ENCODE measurements around the gene GABRR2.

GRCh38 chr6:89356642-89357170 is 41.6 kb upstream of the GABRR2 start:
- TF ChIP-seq CTCF (IDR thresholded peaks at IDR 0.05; ENCODE audit: poor library complexity, severe bottlenecking) (no peak), EZH2 (IDR thresholded peaks at IDR 0.05; ENCODE audit: borderline replicate concordance, insufficient read depth, low read length, poor library complexity, severe bottlenecking) (no peak), POLR2AphosphoS5 (IDR thresholded peaks at IDR 0.05) (no peak), REST (IDR thresholded peaks at IDR 0.05; ENCODE audit: borderline replicate concordance) (no peak), RAD21 (conservative IDR thresholded peaks at IDR 0.05) (no peak)
